ENCODE results near the gene SMYD3.

SMYD3 gene

GRCh38 chr1:246513619-246514343, 6.7 kb upstream of the SMYD3 start:
- TF ChIP-seq CTCF (IDR thresholded peaks at IDR 0.05) = no peak
- DNase-seq = no peak
- H3K4me3 Mint-ChIP-seq = no peak overlapping the region
- no peaks in the 10 kb centered on the region for H3K4me1 Mint-ChIP-seq
- H3K9me3 Mint-ChIP-seq = peaks cover 30% of the 10 kb centered on the region
- no peaks in the 10 kb centered on the region for H3K36me3 Mint-ChIP-seq (ENCODE audit: low read depth)
- no peak overlapping the region for H3K27ac Mint-ChIP-seq
- peaks cover 8% of the 10 kb centered on the region for H3K27me3 Mint-ChIP-seq (ENCODE audit: low read depth, poor library complexity)

GRCh38 chr1:246513041-246513440, 6.0 kb upstream of the SMYD3 start:
- no peak for TF ChIP-seq CTCF (IDR thresholded peaks at IDR 0.05)
- Mint-ChIP-seq H3K27me3 (ENCODE audit: low read depth, poor library complexity) (peaks cover 8% of the 10 kb centered on the region), H3K36me3 (ENCODE audit: low read depth) (no peaks in the 10 kb centered on the region), H3K27ac (no peak overlapping the region), H3K9me3 (peaks cover 30% of the 10 kb centered on the region), H3K4me3 (no peak overlapping the region), H3K4me1 (no peaks in the 10 kb centered on the region)
- DNase-seq = no peak

- H3K4me1 Mint-ChIP-seq = peaks cover under 1% of the 10 kb centered on the region
- no peak for TF ChIP-seq CTCF (IDR thresholded peaks at IDR 0.05)
- H3K27me3 Mint-ChIP-seq (ENCODE audit: low read depth, poor library complexity) = peaks cover 8% of the 10 kb centered on the region
These were observed 5.6 kb upstream of the SMYD3 start for GRCh38 chr1:246512635-246513034.

GRCh38 chr1:246512230-246512629, 5.2 kb upstream of the SMYD3 start:
- no peak for DNase-seq
- H3K36me3 Mint-ChIP-seq (ENCODE audit: low read depth) = no peaks in the 10 kb centered on the region
- peaks cover 8% of the 10 kb centered on the region for H3K27me3 Mint-ChIP-seq (ENCODE audit: low read depth, poor library complexity)
- no peak overlapping the region for H3K27ac Mint-ChIP-seq
- TF ChIP-seq CTCF (IDR thresholded peaks at IDR 0.05) = no peak
- peaks cover 30% of the 10 kb centered on the region for H3K9me3 Mint-ChIP-seq
- no peak overlapping the region for H3K4me3 Mint-ChIP-seq
- peaks cover 5% of the 10 kb centered on the region for H3K4me1 Mint-ChIP-seq

More at GRCh38 chr1:246512635-246513034, 5.6 kb upstream of the SMYD3 start:
- no peak for DNase-seq
- no peak overlapping the region for H3K27ac Mint-ChIP-seq
- H3K36me3 Mint-ChIP-seq (ENCODE audit: low read depth) = no peaks in the 10 kb centered on the region
- no peak overlapping the region for H3K4me3 Mint-ChIP-seq
- H3K9me3 Mint-ChIP-seq = peaks cover 30% of the 10 kb centered on the region

- DNase-seq = no peak
- H3K4me1 Mint-ChIP-seq = peaks cover 10% of the 10 kb centered on the region
- no peak overlapping the region for H3K27ac Mint-ChIP-seq
- peaks cover 11% of the 10 kb centered on the region for H3K27me3 Mint-ChIP-seq (ENCODE audit: low read depth, poor library complexity)
- no peaks in the 10 kb centered on the region for H3K36me3 Mint-ChIP-seq (ENCODE audit: low read depth)
- no peak overlapping the region for H3K4me3 Mint-ChIP-seq
- TF ChIP-seq CTCF (IDR thresholded peaks at IDR 0.05) = no peak
- H3K9me3 Mint-ChIP-seq = peaks cover 25% of the 10 kb centered on the region
These were observed 4.1 kb upstream of the SMYD3 start for GRCh38 chr1:246511203-246511602.

Data from nephron progenitor cell (in vitro differentiated cells).